ENCODE data around the gene TOR2A.

DNA sequence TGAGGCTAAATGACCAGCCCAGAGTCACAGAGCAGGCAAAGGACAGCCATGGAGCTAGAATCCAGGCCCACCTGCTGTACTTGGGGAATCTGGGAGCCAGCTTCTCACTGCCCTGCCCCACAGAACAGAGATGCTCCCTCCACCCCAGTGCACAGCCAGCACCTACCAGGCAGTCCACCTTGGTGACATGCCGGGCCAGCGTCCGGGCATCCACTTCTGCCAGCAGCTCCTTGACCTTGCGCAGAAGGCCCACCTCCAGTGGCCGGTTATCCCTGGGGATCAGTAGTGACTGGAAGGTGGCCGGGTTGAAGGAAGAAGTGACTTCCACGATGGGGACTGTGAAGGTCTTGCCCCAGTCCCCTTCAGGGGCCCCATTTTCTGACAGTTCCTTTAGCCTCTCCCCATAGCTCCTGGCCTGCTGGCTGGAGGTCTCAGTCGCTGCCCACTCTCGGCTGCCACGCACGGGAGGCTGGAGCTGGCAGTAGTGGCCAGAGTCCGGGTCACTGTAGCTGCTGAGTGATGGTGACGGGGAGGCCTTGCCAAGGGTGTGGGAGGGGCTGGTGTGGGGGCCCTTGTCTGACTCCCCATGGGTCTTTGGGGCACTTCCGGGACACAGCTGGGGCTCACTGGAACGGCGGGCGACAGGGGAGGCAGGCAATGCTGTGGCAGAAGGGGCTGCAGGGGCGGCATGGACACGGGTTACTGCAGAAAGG lies 9.5 kb upstream of the TOR2A start:
- TF ChIP-seq, protein P1, sequence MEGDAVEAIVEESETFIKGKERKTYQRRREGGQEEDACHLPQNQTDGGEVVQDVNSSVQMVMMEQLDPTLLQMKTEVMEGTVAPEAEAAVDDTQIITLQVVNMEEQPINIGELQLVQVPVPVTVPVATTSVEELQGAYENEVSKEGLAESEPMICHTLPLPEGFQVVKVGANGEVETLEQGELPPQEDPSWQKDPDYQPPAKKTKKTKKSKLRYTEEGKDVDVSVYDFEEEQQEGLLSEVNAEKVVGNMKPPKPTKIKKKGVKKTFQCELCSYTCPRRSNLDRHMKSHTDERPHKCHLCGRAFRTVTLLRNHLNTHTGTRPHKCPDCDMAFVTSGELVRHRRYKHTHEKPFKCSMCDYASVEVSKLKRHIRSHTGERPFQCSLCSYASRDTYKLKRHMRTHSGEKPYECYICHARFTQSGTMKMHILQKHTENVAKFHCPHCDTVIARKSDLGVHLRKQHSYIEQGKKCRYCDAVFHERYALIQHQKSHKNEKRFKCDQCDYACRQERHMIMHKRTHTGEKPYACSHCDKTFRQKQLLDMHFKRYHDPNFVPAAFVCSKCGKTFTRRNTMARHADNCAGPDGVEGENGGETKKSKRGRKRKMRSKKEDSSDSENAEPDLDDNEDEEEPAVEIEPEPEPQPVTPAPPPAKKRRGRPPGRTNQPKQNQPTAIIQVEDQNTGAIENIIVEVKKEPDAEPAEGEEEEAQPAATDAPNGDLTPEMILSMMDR (IDR thresholded peaks at IDR 0.05 in 8 of 11, conservative IDR thresholded peaks at IDR 0.05 in 3 of 11), result no peak
- no peak for TF ChIP-seq POLR2A (IDR thresholded peaks at IDR 0.05)

All from spleen (tissue), 7 donors.